Astrocyte of the hippocampus (primary cell): ENCODE results near the gene FNDC10.

Source experiments
- DNase-seq: peaks from one replicate; pipeline ENCODE4 v3.0.0; 2011; ENCODE audit warnings: low read depth, low spot score

The FNDC10 gene

DNA sequence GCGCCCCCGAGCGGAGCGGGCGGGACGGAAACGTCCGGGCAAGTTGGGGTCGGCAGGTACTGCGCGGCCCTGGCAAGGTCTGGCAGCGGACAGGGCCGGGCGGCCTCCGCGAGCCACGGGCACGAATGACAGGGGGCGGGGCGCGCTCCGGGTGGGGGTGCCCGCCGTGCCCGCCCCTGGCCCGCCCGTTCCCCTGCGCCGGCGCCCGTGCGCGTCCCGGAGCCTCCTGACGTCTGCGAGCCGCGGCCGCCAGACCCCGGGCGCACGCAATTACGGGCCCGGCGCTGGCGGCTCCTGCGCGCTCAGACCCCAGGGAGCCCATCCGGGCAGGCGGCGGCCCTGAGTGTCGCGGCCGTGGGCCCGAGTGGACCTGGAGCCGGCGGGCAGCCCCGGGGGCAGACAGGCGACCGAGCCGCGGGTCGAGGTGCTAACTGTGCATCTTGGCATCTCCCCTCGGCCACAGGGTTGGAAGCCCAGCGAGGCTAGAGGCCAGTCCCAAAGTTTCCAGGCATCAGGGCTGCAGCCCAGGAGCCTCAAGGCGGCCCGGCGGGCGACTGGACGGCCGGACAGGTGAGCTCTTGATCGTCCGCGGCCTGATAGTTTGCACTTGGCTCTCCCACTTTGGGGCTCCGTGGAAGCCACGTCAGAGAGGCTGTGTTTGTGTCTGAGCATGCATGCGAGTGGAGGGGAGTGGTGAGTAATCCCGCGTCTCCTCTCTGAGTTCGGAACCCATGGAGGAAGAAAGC is 16.3 kb upstream of the FNDC10 start:
- peak; percentile 73 for DNase-seq

DNA sequence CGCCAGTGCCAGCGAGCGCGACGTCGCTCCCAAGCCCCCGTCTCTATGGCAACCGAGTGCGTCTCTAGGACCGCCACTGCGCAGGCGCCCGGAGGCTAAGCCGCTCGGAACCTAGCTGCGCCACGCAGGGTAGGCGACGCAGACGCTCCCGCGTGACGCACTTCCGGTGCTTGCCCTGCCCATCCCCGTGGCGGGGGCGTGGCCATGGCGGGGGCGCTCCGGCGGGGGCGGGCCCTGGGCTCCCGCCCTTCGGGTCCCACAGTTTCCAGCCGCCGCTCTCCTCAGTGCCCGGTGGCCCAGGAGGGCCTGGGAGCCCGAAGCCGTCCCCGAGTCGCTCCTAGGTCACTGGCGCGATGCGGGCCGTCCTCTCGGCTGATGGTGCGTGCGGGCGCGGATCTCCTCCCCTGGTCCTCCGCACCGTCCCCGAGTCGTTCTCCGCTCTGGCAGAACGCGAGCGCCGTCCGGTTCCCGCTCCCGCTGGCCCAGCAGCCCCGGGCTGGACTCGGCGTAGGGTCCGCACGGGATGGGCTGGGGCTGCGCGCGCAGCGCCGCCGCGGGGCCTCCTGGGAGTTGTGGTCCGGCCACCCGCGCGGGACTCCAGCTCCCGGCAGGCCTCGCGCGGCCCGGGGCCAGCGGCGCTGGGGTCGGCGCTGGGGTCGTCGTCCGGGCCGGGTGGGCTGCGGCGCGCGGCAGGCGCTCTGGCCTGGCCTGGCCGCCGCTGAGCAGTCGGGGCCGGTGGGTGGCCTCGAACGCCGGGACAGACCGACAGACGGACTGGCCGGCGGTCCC is 15.5 kb upstream of the FNDC10 start, which contains the start of gene MIB2:
Gene MIB2, plus strand, starts transcription at position 245 of the 789 bp plus-strand sequence. CDS start 7,953 bp downstream, outside the sequence.
- peak; percentile 99 for DNase-seq

GRCh38 chr1:1614954-1615255 is 15.0 kb upstream of the FNDC10 start:
- no peak for DNase-seq

- DNase-seq, result peak; percentile 67
Measured at GRCh38 chr1:1614204-1614953, 14.4 kb upstream of the FNDC10 start.

- no peak for DNase-seq
Measured at GRCh38 chr1:1613509-1614082, 13.7 kb upstream of the FNDC10 start.

DNA sequence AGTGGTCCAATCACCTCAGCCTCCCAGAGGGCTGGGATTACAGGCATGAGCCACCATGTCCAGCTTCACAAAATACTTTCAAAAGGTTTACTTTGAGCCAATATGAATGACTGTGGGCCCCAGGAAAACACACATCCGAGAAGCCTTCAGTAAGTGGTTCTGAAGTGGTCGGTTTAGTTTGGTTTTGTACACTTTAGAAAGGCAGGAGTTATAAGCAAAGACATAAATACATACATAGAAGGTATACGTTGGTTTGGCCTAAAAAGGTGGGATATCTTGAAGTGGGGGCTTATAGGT is 12.1 kb upstream of the FNDC10 start:
- no peak for DNase-seq

- no peak for DNase-seq
Measured at GRCh38 chr1:1610796-1611195, 10.9 kb upstream of the FNDC10 start.

GRCh38 chr1:1609822-1610485 is 10.0 kb upstream of the FNDC10 start:
- no peak for DNase-seq

DNA sequence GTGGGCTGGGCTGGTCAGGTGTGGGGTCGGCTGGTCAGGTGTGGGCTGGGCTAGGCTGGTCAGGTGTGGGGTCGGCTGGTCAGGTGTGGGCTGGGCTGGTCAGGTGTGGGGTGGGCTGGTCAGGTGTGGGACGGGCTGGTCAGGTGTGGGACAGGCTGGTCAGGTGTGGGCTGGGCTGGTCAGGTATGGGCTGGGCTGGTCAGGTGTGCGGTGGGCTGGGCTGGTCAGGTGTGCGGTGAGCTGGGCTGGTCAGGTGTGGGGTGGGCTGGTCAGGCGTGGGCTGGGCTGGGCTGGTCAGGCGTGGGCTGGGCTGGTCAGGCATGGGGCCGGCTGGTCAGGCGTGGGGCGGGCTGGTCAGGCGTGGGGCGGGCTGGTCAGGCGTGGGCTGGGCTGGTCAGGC is 6.3 kb upstream of the FNDC10 start:
- no peak for DNase-seq

GRCh38 chr1:1605724-1606123 is 5.8 kb upstream of the FNDC10 start:
- no peak for DNase-seq

- no peak for DNase-seq
Measured at GRCh38 chr1:1605034-1605591, 5.2 kb upstream of the FNDC10 start.

DNA sequence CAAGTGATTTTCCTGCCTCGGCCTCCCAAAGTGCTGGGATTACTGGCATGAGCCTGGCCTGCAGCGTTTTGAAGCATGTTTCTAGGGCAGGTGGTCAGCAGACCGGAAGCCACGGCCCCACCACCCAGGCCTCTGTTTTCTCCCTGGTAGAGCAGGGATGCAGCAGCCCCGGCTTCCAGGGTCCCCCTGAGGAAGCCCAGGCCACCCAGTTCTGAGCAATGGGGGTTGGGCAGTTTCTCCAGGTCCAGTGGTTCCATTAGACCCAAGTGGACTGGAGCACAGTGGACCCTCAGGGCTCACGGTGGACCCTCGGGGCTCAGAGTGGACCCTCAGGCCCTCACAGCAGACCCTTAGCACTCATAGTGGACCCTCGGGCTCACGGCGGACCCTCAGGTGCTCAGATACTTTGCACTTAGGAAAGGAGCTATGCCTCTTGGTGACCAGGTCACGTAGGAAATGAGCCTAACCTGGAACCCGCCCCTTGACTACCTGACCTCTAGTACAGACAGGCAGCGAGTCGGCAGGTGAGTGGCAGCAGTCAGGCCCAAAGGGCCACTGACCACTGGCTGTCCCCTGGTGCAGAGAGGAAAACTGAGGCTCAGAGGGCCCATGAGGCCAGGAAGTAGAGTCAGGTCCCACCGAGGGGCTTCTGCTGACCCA is 4.6 kb upstream of the FNDC10 start:
- no peak for DNase-seq

GRCh38 chr1:1603671-1604373 is 3.9 kb upstream of the FNDC10 start:
- DNase-seq, result no peak

- no peak for DNase-seq
Measured at GRCh38 chr1:1602968-1603506, 3.1 kb upstream of the FNDC10 start.

DNA sequence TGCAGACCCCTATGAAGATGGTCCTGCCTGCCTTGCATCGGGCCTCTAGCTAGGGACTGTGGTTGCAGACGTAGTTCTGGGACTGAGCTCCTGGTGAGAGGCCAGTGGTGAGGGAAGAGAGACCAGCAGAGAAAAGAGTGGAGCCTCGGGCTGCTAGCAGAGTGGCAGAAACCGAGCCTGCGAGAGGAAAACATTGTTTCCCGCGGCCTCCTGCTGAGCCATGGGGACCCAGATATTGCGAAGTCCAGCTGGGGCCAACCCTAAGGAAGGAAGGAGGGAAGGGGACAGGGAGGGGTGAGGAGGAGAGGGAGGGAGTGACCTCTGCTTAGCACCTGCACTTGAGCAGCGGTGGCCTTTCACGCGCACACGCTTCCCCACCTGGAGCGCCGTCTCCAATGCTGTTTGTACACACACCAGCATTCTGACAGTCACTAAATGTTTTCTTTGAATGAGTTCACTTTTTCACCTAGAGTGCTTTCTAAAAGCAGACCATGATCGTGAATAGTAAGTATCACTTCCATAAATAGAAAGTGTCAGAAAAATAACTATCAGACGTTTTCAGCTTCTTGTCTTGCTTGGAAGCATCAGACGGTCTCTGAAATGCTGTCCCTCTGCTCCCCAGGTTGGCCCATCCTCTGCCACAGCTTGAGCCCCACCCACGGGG is 2.5 kb upstream of the FNDC10 start:
- no peak for DNase-seq

DNA sequence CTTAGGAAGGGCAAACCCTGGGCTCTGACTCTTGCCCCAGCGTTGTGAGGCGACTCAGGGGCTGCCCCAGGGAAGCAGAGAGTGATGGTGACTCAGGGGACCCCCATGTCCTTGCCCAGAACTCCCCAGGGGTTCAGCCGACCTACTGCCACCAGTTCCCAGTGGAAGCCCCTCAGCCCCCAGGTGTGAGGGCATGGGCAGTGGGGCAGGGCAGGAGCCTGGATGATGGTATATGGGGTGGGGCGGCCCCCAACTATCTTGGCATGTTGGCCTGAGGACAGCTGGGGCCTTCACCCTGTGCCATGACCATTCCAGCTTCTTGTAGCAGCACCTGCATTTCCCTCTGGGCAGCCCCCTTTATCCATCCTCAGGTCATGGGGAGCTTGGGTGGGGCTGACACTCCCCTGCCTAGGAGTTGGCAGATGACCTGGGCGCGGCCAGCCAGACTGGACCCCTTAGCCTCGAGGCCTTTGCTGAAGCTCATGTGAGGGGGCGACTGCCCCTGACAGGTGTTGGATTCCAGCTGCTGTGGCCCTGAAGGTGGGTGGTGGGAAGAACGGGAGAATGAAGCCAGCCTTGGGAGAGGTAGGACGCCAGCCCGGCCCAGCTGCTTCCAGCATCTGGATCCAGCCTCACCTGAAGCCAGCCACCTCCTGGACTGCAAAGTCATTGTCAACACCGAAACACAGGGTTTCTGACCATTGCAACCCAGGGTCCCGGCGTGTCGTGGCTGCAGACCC is 1.8 kb upstream of the FNDC10 start:
- no peak for DNase-seq

- no peak for DNase-seq
Measured at GRCh38 chr1:1600861-1601563, 1.1 kb upstream of the FNDC10 start.
